Activated B cell treated with CpG ODN at 0.5 μM for 24 hours (primary cell): ENCODE data around the gene APOBEC3H. TPM values are rescaled to one million over a fixed set of nuclear protein-coding genes. Genes with fewer than 3 reads are reported as not detected.

Experiments used
- ATAC-seq: fragments of 200-7000 bp; cut with Tn5 transposase; one replicate; pipeline ENCODE4 v1.10.0; 2021; ENCODE audit warnings: low read depth, mild to moderate bottlenecking, moderate library complexity
- CTCF ChIA-PET: fragments of 350-600 bp; sonication (Branson Sonifier 250); formaldehyde crosslinking; loops from one replicate; lab custom pipeline; 2021; ENCODE audit warnings: antibody characterized with exemption; lab: Charles Lee
- POLR2A ChIA-PET: fragments of 350-600 bp; sonication (Branson Sonifier 250); formaldehyde crosslinking; loops from one replicate; lab custom pipeline; 2021; ENCODE audit warnings: antibody characterized with exemption; lab: Charles Lee
- DNase-seq: peaks from one replicate; pipeline ENCODE4 v3.0.0; 2022
- H3K27ac Mint-ChIP-seq: one replicate; pipeline ENCODE4 v1.8.0; 2020; ENCODE audit warnings: mixed read lengths
- H3K27me3 Mint-ChIP-seq: one replicate; pipeline ENCODE4 v1.8.0; 2021; ENCODE audit warnings: mixed read lengths
- H3K36me3 Mint-ChIP-seq: one replicate; pipeline ENCODE4 v1.8.0; 2021; ENCODE audit warnings: low read depth, mixed read lengths
- H3K4me1 Mint-ChIP-seq: one replicate; pipeline ENCODE4 v1.8.0; 2021; ENCODE audit warnings: mixed read lengths
- H3K4me3 Mint-ChIP-seq: one replicate; pipeline ENCODE4 v1.8.0; 2020; ENCODE audit warnings: mild to moderate bottlenecking, mixed read lengths
- H3K9me3 Mint-ChIP-seq: one replicate; pipeline ENCODE4 v1.8.0; 2020; ENCODE audit warnings: mixed read lengths
- CTCF ChIP-seq: fragments of 200-600 bp; IDR thresholded peaks from one replicate; pipeline ENCODE4 v1.8.0; 2022; ENCODE audit warnings: antibody characterized with exemption, mild to moderate bottlenecking
- intact Hi-C: fragments of 100-400 bp; cut with micrococcal nuclease; formaldehyde crosslinking; loops from one replicate; pipeline ENCODE4 v1.15.1; 2024
- total RNA-seq: library from RNA; stranded (reverse); gene quantifications from 2 replicates; pipeline ENCODE4 v1.2.3, GENCODE V29; 2022

The APOBEC3H gene
- total RNA-seq, 1 donor from 2014 or later: 1.4 TPM

DNA sequence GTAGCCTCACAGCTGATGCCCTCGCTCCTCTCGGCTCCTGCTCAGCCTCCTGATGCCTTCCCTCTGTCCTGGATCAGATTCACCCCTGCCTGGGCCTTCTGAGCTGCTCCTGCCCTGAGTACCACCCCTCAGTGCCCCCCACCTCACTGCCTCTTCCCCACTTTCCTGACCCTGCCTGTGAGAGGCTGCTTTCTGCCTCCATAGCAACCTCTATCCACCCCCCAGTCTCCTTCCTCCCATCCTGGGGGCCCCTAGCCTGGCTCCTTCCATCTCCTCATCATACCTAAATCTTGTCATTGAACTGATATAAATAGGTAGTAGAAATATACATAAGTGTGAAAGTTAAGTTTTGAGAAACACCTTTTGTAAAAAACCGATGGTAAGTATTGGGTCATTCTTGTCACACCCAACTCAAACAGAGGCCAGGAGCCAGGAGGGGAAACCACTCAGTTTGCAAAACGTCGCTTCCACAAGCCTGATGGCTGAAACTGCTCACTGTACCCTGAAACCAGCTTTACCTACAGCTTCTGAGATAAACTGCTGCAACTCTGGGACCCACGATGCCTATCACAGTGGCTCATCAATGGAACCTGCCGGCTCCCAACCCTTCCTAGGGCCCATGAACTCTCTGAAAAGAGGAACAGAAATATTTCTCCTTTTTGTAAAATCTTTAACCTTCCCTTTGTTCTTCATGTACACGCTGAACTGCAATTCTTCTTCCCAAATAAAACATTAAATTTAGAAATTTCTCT, 4.8 kb upstream of the APOBEC3H start:
- Mint-ChIP-seq H3K4me3 (no peak overlapping the region), H3K36me3 (peaks cover 11% of the 10 kb centered on the region), H3K27ac (peak overlapping the region; percentile 43), H3K9me3 (no peaks in the 10 kb centered on the region), H3K27me3 (no peaks in the 10 kb centered on the region), H3K4me1 (peaks cover 64% of the 10 kb centered on the region)
- POLR2A ChIA-PET: interaction anchor here (0.6 to 0.7 kb wide), 2 partner anchors 13 to 17 kb away, joined by 3 to 4 read pairs; no protein-coding TSS in a partner anchor
- no peak for TF ChIP-seq CTCF
- ATAC-seq: no peak
- CTCF ChIA-PET: interaction anchor here (1.5 kb wide), 1 partner anchor 84 kb away, joined by 3 read pairs; no protein-coding TSS in a partner anchor
- DNase-seq: no peak
- intact Hi-C loops: no loop called here

DNA sequence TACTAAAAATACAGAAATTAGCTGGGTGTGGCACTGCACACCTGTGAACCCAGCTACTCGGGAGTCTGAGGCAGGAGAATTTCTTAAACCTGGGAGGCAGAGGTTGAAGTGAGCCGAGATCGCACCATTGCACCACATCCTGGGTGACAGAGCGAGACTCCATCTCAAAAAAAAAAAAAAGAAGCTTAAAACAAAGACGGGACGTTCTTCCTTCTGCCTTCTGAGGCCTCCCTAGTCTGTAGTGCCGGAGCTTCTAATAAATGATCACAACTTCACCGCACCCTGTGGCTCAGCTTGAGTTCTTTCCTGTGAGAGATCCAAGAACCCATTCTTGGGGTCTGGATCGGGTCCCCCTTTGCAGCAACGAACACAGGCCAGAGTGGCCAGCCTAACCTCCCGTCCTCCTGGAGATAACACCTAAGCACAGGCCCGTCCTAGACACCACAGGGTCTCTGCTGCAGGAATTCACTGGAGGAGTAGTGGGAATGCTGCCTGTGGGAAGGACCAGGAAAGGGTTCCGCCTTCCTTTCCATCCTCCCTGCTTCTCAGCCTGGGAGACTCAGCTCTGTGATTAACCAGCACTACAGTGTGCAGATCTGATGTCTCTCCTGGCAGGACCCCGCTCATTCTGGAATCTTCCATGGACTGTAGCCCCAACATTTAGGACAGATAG, 2.2 kb upstream of the APOBEC3H start:
- Mint-ChIP-seq H3K4me3 (no peak overlapping the region), H3K27ac (no peak overlapping the region), H3K9me3 (no peaks in the 10 kb centered on the region), H3K4me1 (peaks cover 84% of the 10 kb centered on the region), H3K27me3 (no peaks in the 10 kb centered on the region), H3K36me3 (no peaks in the 10 kb centered on the region)
- DNase-seq (no peak), ATAC-seq (no peak)
- ChIA-PET POLR2A (interaction anchor here (0.6 to 2.2 kb wide), 7 partner anchors 10 to 91 kb away, joined by 3 to 9 read pairs (median 5); no protein-coding TSS in a partner anchor), CTCF (no interaction called here)
- TF ChIP-seq CTCF: no peak
- intact Hi-C loops: no loop called here

DNA sequence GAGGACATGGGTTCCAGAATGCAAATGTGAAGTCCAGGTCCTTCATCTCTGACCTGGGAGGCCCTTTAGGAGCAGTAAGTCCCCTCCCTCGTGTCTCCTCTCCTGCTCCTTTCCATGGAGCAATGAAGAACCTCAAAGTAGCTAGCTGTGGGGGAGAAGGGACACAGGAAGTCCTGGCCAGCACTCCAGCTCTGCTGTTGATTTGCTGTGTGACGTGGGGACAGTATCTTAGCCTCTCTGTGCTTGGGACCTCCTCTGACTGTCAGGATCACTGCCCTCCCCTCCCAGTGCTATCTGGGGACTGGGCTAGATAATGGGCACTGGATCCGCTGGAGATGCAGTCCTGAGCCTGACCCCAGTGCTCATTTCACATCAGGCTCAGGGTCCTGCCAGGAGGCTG, 1.1 kb upstream of the APOBEC3H start:
- H3K4me1 Mint-ChIP-seq: peaks cover 83% of the 10 kb centered on the region
- TF ChIP-seq CTCF: no peak
- H3K36me3 Mint-ChIP-seq: no peaks in the 10 kb centered on the region
- DNase-seq: no peak
- intact Hi-C loops: no loop called here
- H3K9me3 Mint-ChIP-seq: no peaks in the 10 kb centered on the region
- no peaks in the 10 kb centered on the region for H3K27me3 Mint-ChIP-seq
- H3K4me3 Mint-ChIP-seq: no peak overlapping the region
- ATAC-seq: no peak
- peak overlapping the region; percentile 24 for H3K27ac Mint-ChIP-seq
- CTCF ChIA-PET: no interaction called here
- POLR2A ChIA-PET: interaction anchor here (2.2 kb wide), 1 partner anchor 15 kb away, joined by 8 read pairs; no protein-coding TSS in a partner anchor

- ChIA-PET POLR2A (interaction anchor here (0.6 to 4.5 kb wide), 16 partner anchors 10 to 422 kb away, joined by 3 to 212 read pairs (median 11); partner anchors contain the start of genes APOBEC3C, APOBEC3D, APOBEC3G and ATF4), CTCF (interaction anchor here (1.4 kb wide), 1 partner anchor 95 kb away, joined by 4 read pairs; no protein-coding TSS in a partner anchor)
- ATAC-seq (no peak), DNase-seq (no peak)
- peaks cover 66% of the 10 kb centered on the region for H3K4me1 Mint-ChIP-seq
- H3K27ac Mint-ChIP-seq: peak overlapping the region; percentile 94
- no peak for TF ChIP-seq CTCF
- no peaks in the 10 kb centered on the region for H3K27me3 Mint-ChIP-seq
- no peaks in the 10 kb centered on the region for H3K36me3 Mint-ChIP-seq
- intact Hi-C loops: no loop called here
- H3K4me3 Mint-ChIP-seq: no peak overlapping the region
- no peaks in the 10 kb centered on the region for H3K9me3 Mint-ChIP-seq
Observed at GRCh38 chr22:39098026-39098425, 982 bp downstream of the APOBEC3H start.
